ENCODE data around the gene SDS.

GRCh38 chr12:113428482-113428881, 24.8 kb upstream of the SDS start:
- TF ChIP-seq, protein P1, sequence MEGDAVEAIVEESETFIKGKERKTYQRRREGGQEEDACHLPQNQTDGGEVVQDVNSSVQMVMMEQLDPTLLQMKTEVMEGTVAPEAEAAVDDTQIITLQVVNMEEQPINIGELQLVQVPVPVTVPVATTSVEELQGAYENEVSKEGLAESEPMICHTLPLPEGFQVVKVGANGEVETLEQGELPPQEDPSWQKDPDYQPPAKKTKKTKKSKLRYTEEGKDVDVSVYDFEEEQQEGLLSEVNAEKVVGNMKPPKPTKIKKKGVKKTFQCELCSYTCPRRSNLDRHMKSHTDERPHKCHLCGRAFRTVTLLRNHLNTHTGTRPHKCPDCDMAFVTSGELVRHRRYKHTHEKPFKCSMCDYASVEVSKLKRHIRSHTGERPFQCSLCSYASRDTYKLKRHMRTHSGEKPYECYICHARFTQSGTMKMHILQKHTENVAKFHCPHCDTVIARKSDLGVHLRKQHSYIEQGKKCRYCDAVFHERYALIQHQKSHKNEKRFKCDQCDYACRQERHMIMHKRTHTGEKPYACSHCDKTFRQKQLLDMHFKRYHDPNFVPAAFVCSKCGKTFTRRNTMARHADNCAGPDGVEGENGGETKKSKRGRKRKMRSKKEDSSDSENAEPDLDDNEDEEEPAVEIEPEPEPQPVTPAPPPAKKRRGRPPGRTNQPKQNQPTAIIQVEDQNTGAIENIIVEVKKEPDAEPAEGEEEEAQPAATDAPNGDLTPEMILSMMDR (conservative IDR thresholded peaks at IDR 0.05; ENCODE audit: low read length) = no peak
- TF ChIP-seq EZH2phosphoT487 (IDR thresholded peaks at IDR 0.05; ENCODE audit: borderline replicate concordance, low read depth, low read length) = no peak
